Measurements from ENCODE around the gene FAM200C.

The FAM200C gene

DNA sequence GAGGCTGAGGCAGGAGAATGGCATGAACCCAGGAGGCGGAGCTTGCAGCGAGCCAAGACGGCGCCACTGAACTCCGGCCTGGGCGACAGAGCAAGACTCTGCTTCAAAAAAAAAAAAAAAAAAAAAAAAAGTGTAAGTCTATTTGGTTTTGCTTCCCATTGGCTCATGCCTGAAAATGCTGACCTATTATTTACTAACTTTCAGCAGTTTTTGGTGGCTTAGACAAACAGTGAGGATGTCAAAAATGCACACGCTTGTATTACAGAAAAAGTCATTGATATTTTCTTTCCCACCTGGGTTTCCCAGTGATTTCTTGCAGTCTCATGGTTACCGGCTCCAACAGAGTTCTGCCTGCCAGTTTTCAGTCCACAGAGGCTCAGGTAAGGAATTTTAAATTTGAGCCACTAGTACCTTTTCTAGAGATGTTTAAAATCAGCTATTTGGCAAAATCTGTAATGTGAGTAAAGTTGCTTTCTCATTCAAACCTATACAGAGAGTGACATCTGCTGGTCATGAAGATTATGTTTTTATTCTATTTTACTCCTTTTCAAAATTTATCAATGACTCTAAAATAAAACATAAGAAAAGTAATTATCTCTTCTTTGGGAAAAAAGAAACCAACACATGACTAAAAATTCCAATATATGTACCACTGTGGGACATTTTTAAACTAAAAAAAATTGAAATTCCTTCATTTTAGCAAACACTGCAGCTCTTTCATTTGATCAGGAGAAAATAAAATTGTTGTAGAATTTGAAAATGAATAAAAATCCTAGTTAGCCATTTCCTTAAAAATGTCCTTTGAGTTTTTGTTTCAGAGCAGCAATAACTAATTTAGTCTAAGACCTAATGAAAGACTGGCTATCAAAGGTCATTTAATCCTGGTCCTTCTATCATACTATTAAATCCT, 8.8 kb downstream of the FAM200C start:
- DNase-seq (ENCODE audit: low read depth) = peak; percentile 29
- H3K4me3 ChIP-seq (ENCODE audit: low read length) = no peak overlapping the region
- TF ChIP-seq, protein P1, sequence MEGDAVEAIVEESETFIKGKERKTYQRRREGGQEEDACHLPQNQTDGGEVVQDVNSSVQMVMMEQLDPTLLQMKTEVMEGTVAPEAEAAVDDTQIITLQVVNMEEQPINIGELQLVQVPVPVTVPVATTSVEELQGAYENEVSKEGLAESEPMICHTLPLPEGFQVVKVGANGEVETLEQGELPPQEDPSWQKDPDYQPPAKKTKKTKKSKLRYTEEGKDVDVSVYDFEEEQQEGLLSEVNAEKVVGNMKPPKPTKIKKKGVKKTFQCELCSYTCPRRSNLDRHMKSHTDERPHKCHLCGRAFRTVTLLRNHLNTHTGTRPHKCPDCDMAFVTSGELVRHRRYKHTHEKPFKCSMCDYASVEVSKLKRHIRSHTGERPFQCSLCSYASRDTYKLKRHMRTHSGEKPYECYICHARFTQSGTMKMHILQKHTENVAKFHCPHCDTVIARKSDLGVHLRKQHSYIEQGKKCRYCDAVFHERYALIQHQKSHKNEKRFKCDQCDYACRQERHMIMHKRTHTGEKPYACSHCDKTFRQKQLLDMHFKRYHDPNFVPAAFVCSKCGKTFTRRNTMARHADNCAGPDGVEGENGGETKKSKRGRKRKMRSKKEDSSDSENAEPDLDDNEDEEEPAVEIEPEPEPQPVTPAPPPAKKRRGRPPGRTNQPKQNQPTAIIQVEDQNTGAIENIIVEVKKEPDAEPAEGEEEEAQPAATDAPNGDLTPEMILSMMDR (IDR thresholded peaks at IDR 0.05; ENCODE audit: insufficient read depth, low read depth, low read length, missing control alignments) = peak; percentile 40

DNA sequence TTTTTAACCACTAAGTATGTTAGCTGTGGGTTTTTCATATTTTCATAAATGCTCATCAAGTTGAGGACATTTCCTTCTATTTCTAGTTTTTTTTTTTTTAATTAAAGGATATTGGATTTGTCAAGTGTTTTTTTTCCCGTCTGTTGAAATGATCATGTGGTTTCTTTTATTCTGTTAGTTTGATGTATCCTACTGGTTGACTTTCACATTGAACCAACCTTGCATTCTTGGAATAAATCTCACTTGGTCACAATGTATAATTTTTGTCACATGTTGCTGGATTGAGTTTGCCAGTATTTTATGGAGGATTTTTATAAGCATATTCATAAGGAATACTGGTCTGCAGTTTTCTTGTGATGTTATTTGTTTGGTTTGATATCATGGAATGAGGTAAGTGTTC, 12.4 kb downstream of the FAM200C start:
- no peak overlapping the region for H3K4me3 ChIP-seq (ENCODE audit: low read length)
- no peak for DNase-seq (ENCODE audit: low read depth)
- TF ChIP-seq, protein P1 (IDR thresholded peaks at IDR 0.05; ENCODE audit: insufficient read depth, low read depth, low read length, missing control alignments) = no peak

DNA sequence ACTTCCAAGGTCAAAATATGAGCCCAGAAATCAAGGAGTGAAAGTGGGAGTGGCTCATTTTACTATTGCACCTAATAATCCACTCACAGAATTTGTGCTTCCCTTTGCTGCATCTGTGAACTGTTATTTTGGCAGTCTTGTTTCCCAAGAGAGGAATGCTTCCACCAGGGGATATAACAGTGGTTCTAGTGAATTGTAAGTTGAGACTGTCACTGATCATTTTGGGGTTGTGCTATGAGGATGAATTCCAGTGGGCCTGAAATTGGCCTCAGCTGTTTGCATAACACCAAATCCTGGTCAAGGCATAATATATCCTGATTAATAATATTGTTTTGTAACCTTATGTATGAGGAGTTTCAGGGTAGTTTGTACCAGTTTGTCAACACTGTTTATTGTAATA, 14.4 kb downstream of the FAM200C start:
- no peak for DNase-seq (ENCODE audit: low read depth)
- no peak overlapping the region for H3K4me3 ChIP-seq (ENCODE audit: low read length)
- TF ChIP-seq, protein P1 (IDR thresholded peaks at IDR 0.05; ENCODE audit: insufficient read depth, low read depth, low read length, missing control alignments) = no peak

DNA sequence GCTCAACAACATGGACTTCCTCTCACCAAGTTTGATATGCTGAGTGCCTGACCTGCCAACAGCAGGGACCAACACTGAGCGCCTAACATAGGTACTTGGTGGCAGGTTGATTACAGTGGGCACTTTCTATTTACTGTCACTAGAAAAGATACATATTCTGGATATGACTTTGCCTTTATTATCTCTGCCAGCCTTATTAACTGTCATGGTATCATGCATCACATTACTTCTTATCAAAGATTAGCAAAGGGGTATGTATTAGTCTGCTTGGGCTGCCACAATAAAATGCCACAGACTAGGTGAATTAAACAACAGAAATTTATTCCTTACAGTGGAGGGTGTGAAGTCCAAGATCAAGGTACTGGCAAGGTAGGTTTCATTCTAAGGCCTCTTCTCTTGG, 15.2 kb downstream of the FAM200C start:
- H3K4me3 ChIP-seq (ENCODE audit: low read length) = no peak overlapping the region
- DNase-seq (ENCODE audit: low read depth) = no peak
- TF ChIP-seq, protein P1 (IDR thresholded peaks at IDR 0.05; ENCODE audit: insufficient read depth, low read depth, low read length, missing control alignments) = no peak

DNA sequence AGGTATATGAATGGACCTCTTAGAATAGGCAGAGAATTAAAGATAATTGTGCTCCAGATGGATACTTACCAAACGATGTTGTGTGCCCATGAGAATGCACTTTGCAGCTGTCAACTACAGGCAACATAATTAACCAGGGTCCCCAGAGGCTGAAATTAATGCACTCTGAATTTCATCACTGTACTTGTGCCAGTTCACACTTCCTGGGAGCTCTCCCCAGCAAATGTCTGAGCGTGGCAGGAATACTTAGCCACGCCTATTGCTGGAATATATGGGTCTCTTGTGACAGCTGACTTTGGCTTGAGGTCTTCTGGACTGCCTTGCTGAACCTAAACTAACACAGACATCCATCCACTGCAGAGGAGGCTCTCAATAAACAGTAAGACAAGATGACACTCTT, 17.5 kb downstream of the FAM200C start:
- TF ChIP-seq, protein P1 (IDR thresholded peaks at IDR 0.05; ENCODE audit: insufficient read depth, low read depth, low read length, missing control alignments) = no peak
- no peak for DNase-seq (ENCODE audit: low read depth)

DNA sequence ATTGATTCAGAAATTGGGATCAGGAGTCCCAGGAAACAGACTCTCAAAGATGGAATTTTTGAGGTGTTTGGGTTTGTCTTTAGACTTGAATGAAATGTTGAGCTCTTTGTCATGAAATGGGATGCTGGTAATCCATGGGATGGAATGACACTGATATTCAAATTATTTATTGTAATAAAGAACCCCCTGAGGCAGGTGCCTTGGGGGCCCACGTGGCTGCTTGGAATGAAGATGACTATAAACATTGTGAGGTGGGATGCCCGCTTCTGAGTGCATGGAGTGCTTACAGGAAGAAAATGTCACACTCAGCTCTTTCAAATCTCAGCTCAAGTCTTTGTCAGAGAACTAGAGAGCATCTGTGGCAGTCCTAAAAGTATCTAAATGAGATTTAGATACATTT, 19.8 kb downstream of the FAM200C start:
- no peak for DNase-seq (ENCODE audit: low read depth)
- TF ChIP-seq, protein P1 (IDR thresholded peaks at IDR 0.05; ENCODE audit: insufficient read depth, low read depth, low read length, missing control alignments) = no peak

More for the DNA sequence above, 17.5 kb downstream of the FAM200C start:
- no peak overlapping the region for H3K4me3 ChIP-seq (ENCODE audit: low read length)

DNA sequence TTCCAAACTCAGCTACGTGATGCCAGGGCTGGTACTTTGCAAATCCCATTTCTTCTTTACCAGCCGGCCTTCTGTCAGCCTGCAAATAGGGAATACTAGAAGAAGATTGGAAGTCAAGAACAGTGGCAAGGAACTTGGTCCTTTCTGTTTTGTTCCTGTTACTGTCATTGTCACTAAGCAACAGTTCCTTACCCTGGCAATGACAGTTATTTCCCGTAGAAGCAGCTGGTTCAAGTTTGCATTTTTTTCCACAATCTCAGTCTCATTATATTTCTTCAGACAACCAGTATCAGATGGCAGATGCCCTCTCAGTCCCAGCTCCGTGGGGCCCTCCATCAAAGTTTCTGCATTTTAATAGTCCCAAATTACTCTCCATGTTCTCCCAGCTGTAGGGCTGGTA, 20.3 kb downstream of the FAM200C start:
- TF ChIP-seq, protein P1 (IDR thresholded peaks at IDR 0.05; ENCODE audit: insufficient read depth, low read depth, low read length, missing control alignments) = no peak
- H3K4me3 ChIP-seq (ENCODE audit: low read length) = no peak overlapping the region
- no peak for DNase-seq (ENCODE audit: low read depth)

More for the DNA sequence above, 19.8 kb downstream of the FAM200C start:
- H3K4me3 ChIP-seq (ENCODE audit: low read length) = no peak overlapping the region
